T-cell (primary cell): ENCODE results near the gene MARCHF6. TPM values are rescaled to one million over a fixed set of nuclear protein-coding genes. Genes with fewer than 3 reads are reported as not detected.
A peak's percentile ranks its signal among the peaks of the same experiment; 100 is the strongest.

Source experiments
- ATAC-seq, 4 experiments: fragments of 200-7000 bp in 3 of 4; fragments of 150-1000 bp in 1 of 4; cut with Tn5 transposase; replicated peaks in 1 of 4; 1 replicate in 3 of 4; 2 replicates in 1 of 4; pipeline ENCODE4 v1.10.0; 2021; ENCODE audit warnings: moderate library complexity in 3 of 4, mild to moderate bottlenecking in 2 of 4, moderate number of reproducible peaks in 1 of 4
- CTCF ChIA-PET, 2 donors: fragments of 300-600 bp; sonication (Branson Sonifier 250); formaldehyde crosslinking; loops; one replicate each; lab custom pipeline; 2022; ENCODE audit warnings: antibody characterized with exemption in 2 of 2; lab: Charles Lee
- POLR2A ChIA-PET, 2 donors: fragments of 300-600 bp; sonication (Branson Sonifier 250); formaldehyde crosslinking; loops; one replicate each; lab custom pipeline; 2022; ENCODE audit warnings: antibody characterized with exemption in 2 of 2; lab: Charles Lee
- DNase-seq, 35 experiments: peaks; one replicate each; pipeline versions ENCODE4 v3.0.0 to v3.0.0-alpha.2; 2013 to 2023
- H3K27ac ChIP-seq: one replicate; pipeline ENCODE4 v1.5.1; 2013; ENCODE audit warnings: low read length
- H3K27me3 ChIP-seq, 2 experiments: replicated peaks in 1 of 2; 1 replicate in 1 of 2; 2 replicates in 1 of 2; pipeline versions ENCODE4 v1.6.1 to v1.7.0; 2013; ENCODE audit warnings: low read length in 1 of 2, mixed read lengths in 1 of 2; ENCODE audit not compliant: control insufficient read depth in 2 of 2, insufficient read depth in 2 of 2; ENCODE audit errors: extremely low read depth in 1 of 2
- H3K36me3 ChIP-seq, 2 donors: 1 replicate in 1 of 2; 2 replicates in 1 of 2; pipeline versions ENCODE4 v1.6.1 to v1.7.0; 2013; ENCODE audit warnings: low read length in 1 of 2; ENCODE audit not compliant: control insufficient read depth in 2 of 2, insufficient read depth in 1 of 2; ENCODE audit errors: extremely low read depth in 1 of 2
- H3K4me1 ChIP-seq, 2 experiments: 1 replicate in 1 of 2; 2 replicates in 1 of 2; pipeline versions ENCODE4 v1.6.1 to v1.7.0; 2013; ENCODE audit warnings: low read length in 2 of 2, mixed read lengths in 1 of 2; ENCODE audit not compliant: insufficient read depth in 2 of 2, control insufficient read depth in 1 of 2; ENCODE audit errors: extremely low read depth in 1 of 2
- H3K4me3 ChIP-seq, 2 donors: 1 replicate in 1 of 2; 2 replicates in 1 of 2; pipeline versions ENCODE4 v1.5.1 to v1.7.0; 2013; ENCODE audit warnings: mild to moderate bottlenecking in 2 of 2, low read length in 1 of 2, moderate library complexity in 1 of 2; ENCODE audit not compliant: control insufficient read depth in 1 of 2; ENCODE audit errors: extremely low read depth in 1 of 2
- H3K9me3 ChIP-seq: 2 replicates; pipeline ENCODE4 v1.7.0; 2013
- H3K27ac Mint-ChIP-seq, 2 donors: one replicate each; pipeline ENCODE4 v1.8.0; 2020 to 2021; ENCODE audit warnings: mild to moderate bottlenecking in 2 of 2, mixed read lengths in 2 of 2
- H3K27me3 Mint-ChIP-seq, 2 donors: one replicate each; pipeline ENCODE4 v1.8.0; 2021 to 2022; ENCODE audit warnings: mixed read lengths in 2 of 2
- H3K36me3 Mint-ChIP-seq: one replicate; pipeline ENCODE4 v1.8.0; 2021; ENCODE audit warnings: mixed read lengths
- H3K4me1 Mint-ChIP-seq, 3 donors: one replicate each; pipeline ENCODE4 v1.8.0; 2020 to 2022; ENCODE audit warnings: mixed read lengths in 3 of 3, mild to moderate bottlenecking in 1 of 3
- H3K4me3 Mint-ChIP-seq, 3 donors: one replicate each; pipeline ENCODE4 v1.8.0; 2020 to 2022; ENCODE audit warnings: mild to moderate bottlenecking in 3 of 3, mixed read lengths in 3 of 3, moderate library complexity in 3 of 3
- H3K9me3 Mint-ChIP-seq, 3 donors: one replicate each; pipeline ENCODE4 v1.8.0; 2020 to 2022; ENCODE audit warnings: mixed read lengths in 3 of 3
- WGBS: methylation state at CpG from one replicate; pipeline ENCODE4 v1.1.5; 2013; ENCODE audit warnings: missing lambda C conversion rate; ENCODE audit not compliant: insufficient coverage; 5-methylcytosine and 5-hydroxymethylcytosine counted together
- total RNA-seq, 35 experiments: library from RNA in 6 of 35; stranded (reverse) in 6 of 35; fragments of 120-200 nt in 1 of 35; gene quantifications; one replicate each; pipeline versions ENCODE4 v1.2.1 to v1.2.4 and lab custom pipeline; 2013 to 2026

MARCHF6 gene
- total RNA-seq, 5 donors from 2014 or later (not counting 1 experiment from before 2014, with no cell fraction given): 146 to 185 (median 167) TPM

GRCh38 chr5:10364186-10364689 lies 10.7 kb downstream of the MARCHF6 start:
- CTCF ChIA-PET: interaction anchor here (0.6 to 2.4 kb wide), 5 partner anchors 14 to 81 kb away, joined by 3 to 20 read pairs (median 8); no protein-coding TSS in a partner anchor
- WGBS: 80% methylated on average over 1 of the region's 1 CpG
- peak in 2 of 4 experiments; percentile 23 to 52 for ATAC-seq
- Histone ChIP-seq H3K27ac (no peak overlapping the region), H3K36me3 (peaks cover 0 to 2% of the 10 kb centered on the region in 2 donors), H3K9me3 (no peaks in the 10 kb centered on the region), H3K27me3 (no peaks in the 10 kb centered on the region), H3K4me1 (peaks cover 5 to 25% of the 10 kb centered on the region in 2 experiments), H3K4me3 (no peak overlapping the region)
- H3K4me1 Mint-ChIP-seq: peaks cover 84 to 89% (median 87%) of the 10 kb centered on the region in 3 donors
- no peaks in the 10 kb centered on the region for H3K9me3 Mint-ChIP-seq
- DNase-seq: peak in 1 of 35 experiments; percentile 55
- no peak overlapping the region for H3K27ac Mint-ChIP-seq
- peaks cover 10% of the 10 kb centered on the region for H3K36me3 Mint-ChIP-seq
- POLR2A ChIA-PET: no interaction called here
- no peak overlapping the region for H3K4me3 Mint-ChIP-seq
- H3K27me3 Mint-ChIP-seq: no peaks in the 10 kb centered on the region

GRCh38 chr5:10365782-10366181 lies 12.3 kb downstream of the MARCHF6 start:
- Histone ChIP-seq H3K4me1 (peaks cover 2 to 24% of the 10 kb centered on the region in 2 experiments), H3K27ac (no peak overlapping the region), H3K36me3 (peaks cover 0 to 2% of the 10 kb centered on the region in 2 donors), H3K4me3 (no peak overlapping the region), H3K9me3 (no peaks in the 10 kb centered on the region), H3K27me3 (no peaks in the 10 kb centered on the region)
- Mint-ChIP-seq H3K36me3 (peaks cover 10% of the 10 kb centered on the region), H3K27ac (no peak overlapping the region), H3K27me3 (no peaks in the 10 kb centered on the region), H3K4me3 (no peak overlapping the region), H3K4me1 (peaks cover 83 to 89% (median 83%) of the 10 kb centered on the region in 3 donors), H3K9me3 (no peaks in the 10 kb centered on the region)
- DNase-seq (no peak), ATAC-seq (no peak)
- ChIA-PET CTCF (interaction anchor here (0.7 to 2.0 kb wide), 5 partner anchors 8 to 112 kb away, joined by 3 to 10 read pairs (median 4); no protein-coding TSS in a partner anchor), POLR2A (interaction anchor here in 1 of 2 donors (0.6 kb wide), 1 partner anchor 30 kb away, joined by 3 read pairs; no protein-coding TSS in a partner anchor)
- WGBS: 100% methylated on average over 2 of the region's 7 CpGs

GRCh38 chr5:10366310-10367272 lies 13.1 kb downstream of the MARCHF6 start:
- H3K27ac Mint-ChIP-seq: peak overlapping the region in 1 of 2 donors; percentile 45
- H3K9me3 ChIP-seq: no peaks in the 10 kb centered on the region
- CTCF ChIA-PET: interaction anchor here (0.9 to 2.0 kb wide), 5 partner anchors 9 to 86 kb away, joined by 3 to 10 read pairs (median 4); no protein-coding TSS in a partner anchor

GRCh38 chr5:10367579-10367978 lies 14.1 kb downstream of the MARCHF6 start:
- Histone ChIP-seq H3K4me3 (no peak overlapping the region), H3K4me1 (peaks cover 2 to 24% of the 10 kb centered on the region in 2 experiments), H3K27me3 (no peaks in the 10 kb centered on the region), H3K27ac (no peak overlapping the region), H3K9me3 (no peaks in the 10 kb centered on the region), H3K36me3 (peaks cover 0 to 2% of the 10 kb centered on the region in 2 donors)
- ATAC-seq (no peak), DNase-seq (no peak)
- POLR2A ChIA-PET: interaction anchor here (0.6 to 1.9 kb wide), 8 partner anchors 9 to 197 kb away, joined by 3 to 11 read pairs (median 4); partner anchors contain the start of gene MARCHF6 (in 1 of the 2)
- 100% methylated on average over 1 of the region's 1 CpG for WGBS
- CTCF ChIA-PET: interaction anchor here (0.9 to 2.0 kb wide), 4 partner anchors 10 to 87 kb away, joined by 3 to 13 read pairs (median 4); no protein-coding TSS in a partner anchor
- Mint-ChIP-seq H3K4me3 (peak overlapping the region in 1 of 3 donors; percentile 15), H3K36me3 (peaks cover 10% of the 10 kb centered on the region), H3K27ac (no peak overlapping the region), H3K4me1 (peaks cover 84 to 89% (median 84%) of the 10 kb centered on the region in 3 donors), H3K27me3 (no peaks in the 10 kb centered on the region), H3K9me3 (no peaks in the 10 kb centered on the region)

More at GRCh38 chr5:10366310-10367272, 13.1 kb downstream of the MARCHF6 start:
- Histone ChIP-seq H3K36me3 (peaks cover 0 to 2% of the 10 kb centered on the region in 2 donors), H3K27me3 (no peaks in the 10 kb centered on the region), H3K4me1 (peaks cover 2 to 24% of the 10 kb centered on the region in 2 experiments), H3K4me3 (no peak overlapping the region), H3K27ac (no peak overlapping the region)
- H3K9me3 Mint-ChIP-seq: no peaks in the 10 kb centered on the region
- H3K36me3 Mint-ChIP-seq: peaks cover 10% of the 10 kb centered on the region
- no peak overlapping the region for H3K4me3 Mint-ChIP-seq
- H3K27me3 Mint-ChIP-seq: no peaks in the 10 kb centered on the region
- peaks cover 83 to 89% (median 84%) of the 10 kb centered on the region in 3 donors for H3K4me1 Mint-ChIP-seq
- 94% methylated on average over 8 of the region's 11 CpGs for WGBS
- POLR2A ChIA-PET: interaction anchor here (0.5 to 1.9 kb wide), 4 partner anchors 9 to 59 kb away, joined by 3 to 8 read pairs (median 4); no protein-coding TSS in a partner anchor
- DNase-seq (no peak), ATAC-seq (no peak)

GRCh38 chr5:10370931-10371330 lies 17.4 kb downstream of the MARCHF6 start:
- Mint-ChIP-seq H3K4me1 (peaks cover 82 to 93% (median 84%) of the 10 kb centered on the region in 3 donors), H3K27me3 (no peaks in the 10 kb centered on the region), H3K9me3 (no peaks in the 10 kb centered on the region), H3K27ac (peak overlapping the region in 1 of 2 donors; percentile 12), H3K4me3 (peak overlapping the region in 1 of 3 donors; percentile 24), H3K36me3 (peaks cover 19% of the 10 kb centered on the region)
- 100% methylated on average over 1 of the region's 2 CpGs for WGBS
- no peaks in the 10 kb centered on the region for H3K9me3 ChIP-seq
- H3K36me3 ChIP-seq: no peaks in the 10 kb centered on the region
- H3K27ac ChIP-seq: no peak overlapping the region
- no peaks in the 10 kb centered on the region for H3K27me3 ChIP-seq
- H3K4me1 ChIP-seq: peaks cover 2 to 39% of the 10 kb centered on the region in 2 experiments
- H3K4me3 ChIP-seq: no peak overlapping the region
- ATAC-seq (no peak), DNase-seq (no peak)
- CTCF ChIA-PET: interaction anchor here (0.5 to 0.7 kb wide), 3 partner anchors 9 to 87 kb away, joined by 3 to 4 read pairs (median 4); no protein-coding TSS in a partner anchor
- POLR2A ChIA-PET: interaction anchor here in 1 of 2 donors (1.8 kb wide), 1 partner anchor 12 kb away, joined by 4 read pairs; no protein-coding TSS in a partner anchor
